22Rv1 (cell line): ENCODE measurements around the gene RAB8A.

Experiments
- ZFX ChIP-seq: fragments of 450-650 bp; IDR thresholded peaks from 2 replicates; pipeline ENCODE4 v1.6.1; 2017; ENCODE audit warnings: antibody characterized with exemption, borderline replicate concordance
- TF ChIP-seq, protein P1 (sequence below): fragments of 450-650 bp; IDR thresholded peaks from 2 replicates; pipeline ENCODE4 v1.5.1; 2017; ENCODE audit warnings: mild to moderate bottlenecking

DNA sequence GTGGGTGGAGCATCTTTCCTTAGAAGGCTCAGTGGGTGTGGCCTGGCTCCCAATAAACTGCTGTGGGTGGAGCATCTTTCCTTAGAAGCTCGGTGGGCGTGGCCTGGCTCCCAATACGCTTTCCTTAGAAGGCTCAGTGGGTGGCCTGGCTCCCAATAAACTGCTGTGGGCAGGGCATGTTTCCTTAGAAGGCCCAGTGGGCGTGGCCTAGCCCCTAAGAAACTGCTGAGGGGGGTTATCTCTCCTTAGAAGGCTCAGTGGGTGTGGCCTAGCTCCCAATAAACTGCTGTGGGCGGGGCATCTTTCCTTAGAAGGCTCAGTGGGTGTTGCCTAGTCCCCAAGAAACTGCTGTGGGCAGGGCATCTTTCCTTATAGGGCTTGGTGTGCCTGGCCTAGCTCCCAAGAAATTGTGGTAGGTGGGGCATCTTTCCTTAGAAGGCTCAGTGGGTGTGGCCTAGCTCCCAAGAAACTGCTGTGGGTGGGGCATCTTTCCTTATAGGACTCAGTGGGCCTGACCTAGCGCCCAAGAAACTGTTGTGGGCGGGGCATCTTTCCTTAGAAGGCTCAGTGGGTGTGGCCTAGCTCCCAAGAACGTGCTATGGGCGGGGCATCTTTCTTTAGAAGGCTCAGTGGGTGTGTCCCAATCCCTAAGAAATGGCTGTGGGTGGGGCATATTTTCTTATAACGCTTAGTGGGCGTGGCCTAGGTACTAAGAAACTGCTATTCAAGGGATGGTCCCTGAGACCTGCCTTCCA is 42.1 kb downstream of the RAB8A start:
- TF ChIP-seq, protein P1, sequence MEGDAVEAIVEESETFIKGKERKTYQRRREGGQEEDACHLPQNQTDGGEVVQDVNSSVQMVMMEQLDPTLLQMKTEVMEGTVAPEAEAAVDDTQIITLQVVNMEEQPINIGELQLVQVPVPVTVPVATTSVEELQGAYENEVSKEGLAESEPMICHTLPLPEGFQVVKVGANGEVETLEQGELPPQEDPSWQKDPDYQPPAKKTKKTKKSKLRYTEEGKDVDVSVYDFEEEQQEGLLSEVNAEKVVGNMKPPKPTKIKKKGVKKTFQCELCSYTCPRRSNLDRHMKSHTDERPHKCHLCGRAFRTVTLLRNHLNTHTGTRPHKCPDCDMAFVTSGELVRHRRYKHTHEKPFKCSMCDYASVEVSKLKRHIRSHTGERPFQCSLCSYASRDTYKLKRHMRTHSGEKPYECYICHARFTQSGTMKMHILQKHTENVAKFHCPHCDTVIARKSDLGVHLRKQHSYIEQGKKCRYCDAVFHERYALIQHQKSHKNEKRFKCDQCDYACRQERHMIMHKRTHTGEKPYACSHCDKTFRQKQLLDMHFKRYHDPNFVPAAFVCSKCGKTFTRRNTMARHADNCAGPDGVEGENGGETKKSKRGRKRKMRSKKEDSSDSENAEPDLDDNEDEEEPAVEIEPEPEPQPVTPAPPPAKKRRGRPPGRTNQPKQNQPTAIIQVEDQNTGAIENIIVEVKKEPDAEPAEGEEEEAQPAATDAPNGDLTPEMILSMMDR = no peak
- no peak for TF ChIP-seq ZFX
